Measurements from ENCODE around the gene MKRN2.

DNA sequence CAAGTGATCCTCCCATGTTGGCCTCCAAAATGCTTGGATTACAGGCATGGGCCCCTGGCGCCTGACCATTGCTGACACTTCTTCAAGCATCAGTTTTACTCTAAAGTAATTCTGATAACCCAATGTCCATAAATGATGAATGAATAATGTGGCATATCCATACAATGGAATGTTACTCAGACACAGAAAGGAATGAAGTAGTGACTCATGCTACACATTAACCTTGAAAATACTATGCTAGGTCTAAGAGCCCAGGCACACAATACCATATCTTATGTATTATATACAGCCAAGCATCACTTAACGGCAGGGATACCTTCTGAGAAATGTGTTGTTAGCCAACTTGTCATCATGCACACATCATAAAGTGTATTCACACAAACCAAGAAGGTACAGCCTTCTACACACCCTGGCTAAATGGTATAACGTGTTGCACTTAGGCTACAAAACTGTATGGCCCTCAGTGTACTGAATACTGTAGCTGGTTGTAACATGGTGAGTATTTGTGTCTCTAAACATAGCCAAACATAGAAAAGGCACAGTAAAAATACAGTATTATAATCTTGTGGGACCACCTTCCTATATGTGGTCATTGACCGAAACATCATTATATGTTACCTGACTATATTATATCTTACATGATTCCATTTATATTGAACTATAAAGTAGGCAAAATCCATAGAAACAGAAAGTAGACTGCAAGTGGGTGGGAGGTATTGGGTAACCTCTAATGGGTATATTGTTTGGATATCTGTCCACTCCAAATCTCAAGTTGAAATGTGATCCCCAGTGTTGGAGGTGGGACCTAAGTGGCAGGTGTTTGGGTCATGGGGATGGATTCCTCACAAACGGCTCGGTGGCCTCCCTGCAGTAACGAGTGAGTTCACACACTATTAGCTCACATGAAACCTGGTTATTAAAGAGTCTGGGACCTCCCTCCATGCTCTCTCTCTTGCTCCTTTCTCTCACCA lies 31.4 kb downstream of the MKRN2 start:
- TF ChIP-seq, protein P1, sequence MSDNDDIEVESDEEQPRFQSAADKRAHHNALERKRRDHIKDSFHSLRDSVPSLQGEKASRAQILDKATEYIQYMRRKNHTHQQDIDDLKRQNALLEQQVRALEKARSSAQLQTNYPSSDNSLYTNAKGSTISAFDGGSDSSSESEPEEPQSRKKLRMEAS (IDR thresholded peaks at IDR 0.05): no peak
- TF ChIP-seq EP300 (IDR thresholded peaks at IDR 0.05; ENCODE audit: borderline replicate concordance) (no peak), CREB1 (IDR thresholded peaks at IDR 0.05; ENCODE audit: low read depth) (no peak), TAF1 (IDR thresholded peaks at IDR 0.05; ENCODE audit: low read depth) (no peak), RAD21 (IDR thresholded peaks at IDR 0.05; ENCODE audit: low read depth) (no peak), FOXM1 (IDR thresholded peaks at IDR 0.05; ENCODE audit: borderline replicate concordance, low read depth) (no peak)

All from Ishikawa (cell line).